Fibroblast of skin of scalp (primary cell): ENCODE data around the gene ATOH8. TPM values are rescaled to one million over a fixed set of nuclear protein-coding genes. Genes with fewer than 3 reads are reported as not detected.
"Not testable (repeated sequence)": the region's sequence is repeated elsewhere in the genome, so short reads cannot be mapped to it uniquely, and the experiment has no call there.

ENCODE experiments used
- DNase-seq: peaks from one replicate; pipeline ENCODE4 v3.0.0-alpha.2; 2013
- polyA plus RNA-seq, 2 experiments: library from polyadenylated mRNA; unstranded; fragments of 120-200 nt; gene quantifications; one replicate each; pipeline ENCODE4 v1.2.1, GENCODE V29; 2013; ENCODE audit not compliant: insufficient read length in 2 of 2

Gene ATOH8, protein sequence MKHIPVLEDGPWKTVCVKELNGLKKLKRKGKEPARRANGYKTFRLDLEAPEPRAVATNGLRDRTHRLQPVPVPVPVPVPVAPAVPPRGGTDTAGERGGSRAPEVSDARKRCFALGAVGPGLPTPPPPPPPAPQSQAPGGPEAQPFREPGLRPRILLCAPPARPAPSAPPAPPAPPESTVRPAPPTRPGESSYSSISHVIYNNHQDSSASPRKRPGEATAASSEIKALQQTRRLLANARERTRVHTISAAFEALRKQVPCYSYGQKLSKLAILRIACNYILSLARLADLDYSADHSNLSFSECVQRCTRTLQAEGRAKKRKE
- 47.9 TPM for polyA plus RNA-seq (2013, experiment 1 of 2; ENCODE audit: insufficient read length)
- 41.6 TPM for polyA plus RNA-seq (2013, experiment 2 of 2; ENCODE audit: insufficient read length)

DNA sequence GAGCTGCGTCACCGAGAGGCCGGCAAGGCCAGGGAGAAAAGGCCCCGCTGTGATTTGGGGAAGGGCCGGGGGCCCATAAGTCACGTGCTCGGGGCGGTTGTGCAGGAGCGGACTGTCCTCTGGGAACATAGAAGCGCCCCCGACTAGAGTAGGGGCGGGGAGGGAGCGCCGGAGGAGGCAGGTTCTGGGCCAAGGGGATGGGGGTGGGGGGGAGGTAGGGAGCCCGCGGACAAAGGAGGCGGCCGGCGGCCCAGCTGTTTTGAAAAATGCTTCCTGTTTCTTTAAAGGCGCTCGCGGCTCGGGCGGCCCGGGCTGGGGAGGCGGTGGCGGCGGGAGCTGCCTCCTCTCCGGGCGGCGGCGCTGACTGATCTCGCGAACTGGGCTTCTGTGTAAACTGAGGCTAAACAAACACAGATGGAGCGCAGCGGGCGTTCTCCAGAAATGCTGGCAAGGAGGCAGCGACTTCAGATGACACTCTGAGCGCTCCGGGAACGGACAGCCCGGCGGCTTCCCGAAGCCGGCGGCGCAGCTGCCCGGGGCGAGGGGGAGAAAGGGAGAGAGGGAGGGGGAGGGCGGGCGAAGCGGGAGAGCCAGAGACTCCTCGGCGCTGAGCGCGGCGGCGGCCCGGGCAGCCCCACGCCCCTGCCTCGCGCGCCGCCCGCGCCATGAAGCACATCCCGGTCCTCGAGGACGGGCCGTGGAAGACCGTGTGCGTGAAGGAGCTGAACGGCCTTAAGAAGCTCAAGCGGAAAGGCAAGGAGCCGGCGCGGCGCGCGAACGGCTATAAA lies at the start of gene ATOH8:
Gene ATOH8 (plus strand): TSS at position 467 of the 788 bp plus-strand sequence. CDS start 199 bp downstream, at position 666.
- DNase-seq = peak; percentile 80

DNA sequence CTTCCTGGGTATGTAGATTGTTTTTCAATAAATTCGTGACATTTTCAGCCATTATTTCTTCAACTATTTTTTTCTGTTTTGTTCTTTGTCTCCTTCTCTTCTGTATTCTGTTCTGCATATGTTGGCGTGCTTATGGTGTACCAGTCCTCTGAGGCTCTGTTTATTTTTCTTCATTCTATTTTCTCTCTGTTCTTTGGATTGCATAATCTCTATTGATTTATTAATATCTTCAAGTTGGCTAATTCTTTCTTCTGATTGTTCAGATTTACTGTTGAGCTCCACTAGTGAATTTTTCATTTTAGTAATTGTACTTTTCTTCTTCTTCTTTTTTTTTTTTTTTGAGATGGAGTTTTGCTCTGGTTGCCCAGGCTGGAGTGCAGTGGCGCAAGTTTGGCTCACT lies 49.8 kb upstream of the ATOH8 start:
- no peak for DNase-seq

DNA sequence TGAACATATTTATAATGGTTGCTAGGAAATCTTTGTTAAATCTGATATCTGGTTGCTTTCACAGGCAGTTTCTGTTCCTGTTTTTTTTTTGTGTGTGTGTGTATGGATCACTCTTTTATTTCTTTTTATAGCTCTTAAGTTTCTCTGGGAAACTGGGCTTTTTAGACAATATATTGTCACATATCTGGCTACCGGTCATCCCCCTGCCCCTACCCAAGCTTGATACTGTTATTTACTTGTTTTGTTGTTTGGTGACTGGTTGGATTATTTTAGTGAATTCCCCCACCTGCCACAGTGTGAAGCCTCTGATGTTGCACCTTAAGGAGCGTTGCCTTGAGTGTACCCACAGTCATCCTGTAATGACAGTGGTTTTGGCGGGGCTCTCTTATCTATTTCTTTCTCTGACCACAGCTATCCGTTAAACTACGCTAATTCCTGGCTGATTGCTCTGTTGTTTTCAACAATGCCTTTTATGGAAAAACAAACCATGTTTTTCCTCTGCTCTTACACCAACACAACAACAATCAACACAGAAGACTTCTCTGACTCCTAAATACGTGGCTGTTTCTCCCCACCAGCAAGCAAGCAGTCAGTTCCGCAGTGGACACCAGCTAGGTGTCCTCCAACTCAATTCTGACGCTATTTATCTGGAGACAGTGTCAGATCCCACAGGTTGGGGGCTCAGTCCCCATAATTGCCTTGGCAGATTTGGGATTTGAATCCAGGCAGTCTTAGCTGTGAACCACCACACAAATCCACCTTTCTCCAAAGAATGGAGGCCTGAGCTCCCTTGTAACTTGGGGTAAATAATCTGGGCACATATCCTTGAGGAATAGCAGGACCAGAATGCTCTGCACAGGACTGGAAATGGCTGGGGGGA lies 48.8 kb upstream of the ATOH8 start:
- DNase-seq = no peak

DNA sequence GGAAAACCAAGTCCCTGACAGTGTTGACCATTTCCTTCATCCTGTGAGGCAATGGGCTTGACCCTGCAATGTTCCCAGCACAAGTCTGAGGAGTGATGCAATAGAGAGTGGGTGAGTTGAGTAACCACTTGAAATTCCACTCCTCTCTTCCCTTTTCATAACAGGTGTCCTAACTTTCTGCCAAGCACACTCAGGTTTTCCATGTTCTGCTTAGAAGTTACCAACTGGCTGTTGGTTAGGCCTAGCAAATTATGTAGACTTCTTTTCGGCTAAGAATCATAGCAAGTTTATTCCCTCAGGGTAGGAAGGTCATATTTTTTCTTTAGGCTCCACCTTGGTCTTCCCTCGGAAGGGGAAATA lies 48.1 kb upstream of the ATOH8 start:
- DNase-seq = peak; percentile 58

DNA sequence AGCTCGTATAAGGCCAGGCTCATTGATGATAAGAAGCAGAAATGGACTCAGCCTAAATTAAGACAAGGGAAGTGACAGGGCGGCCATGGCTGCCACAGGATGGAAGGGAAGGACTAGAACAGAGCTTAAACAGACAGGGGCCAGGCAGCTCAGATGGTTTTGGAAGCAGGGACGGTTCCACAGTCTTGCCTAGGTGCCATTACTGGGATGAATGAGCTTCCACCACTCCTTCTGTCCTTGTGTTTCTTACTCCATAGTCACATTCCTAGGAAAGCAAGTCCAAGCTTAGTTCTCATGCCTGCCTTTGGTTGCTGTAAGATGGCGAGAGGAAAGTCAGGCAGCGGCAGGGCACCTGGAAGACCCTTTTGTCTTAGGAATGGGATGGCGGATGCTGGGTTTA lies 47.7 kb upstream of the ATOH8 start:
- no peak for DNase-seq

DNA sequence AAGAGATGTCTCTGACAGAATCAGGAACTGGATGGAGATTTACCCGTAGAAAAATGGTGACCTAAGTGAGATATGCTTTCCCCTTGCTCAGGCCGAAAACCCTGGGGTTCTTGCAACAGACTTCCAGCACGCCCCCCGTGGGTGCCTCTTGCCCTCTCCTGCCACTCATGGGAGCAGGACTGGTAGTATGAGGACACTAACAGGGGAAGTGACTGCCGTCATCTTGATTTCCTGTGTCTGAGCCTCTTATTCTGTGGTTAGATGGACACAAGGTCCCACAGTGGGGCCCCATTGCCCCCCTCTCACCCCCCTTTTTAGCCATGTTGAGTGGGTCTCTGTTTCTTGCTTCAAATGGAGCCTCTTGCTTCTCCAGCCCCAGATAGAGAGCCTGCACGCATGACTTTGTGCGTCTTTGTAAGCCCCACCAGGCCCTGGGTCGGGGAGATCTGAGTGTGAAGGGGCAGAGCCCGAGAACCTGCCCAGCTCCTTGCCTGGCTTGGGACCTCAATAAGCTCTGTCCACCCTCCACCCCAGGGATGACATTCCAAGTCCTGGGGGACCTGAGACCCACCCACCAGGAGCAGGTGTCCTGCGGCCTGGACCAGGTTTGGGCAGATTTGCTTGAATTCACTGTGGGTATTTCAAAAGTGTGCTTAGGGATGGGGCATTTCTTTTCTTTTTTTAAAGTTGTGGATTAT lies 47.0 kb upstream of the ATOH8 start:
- DNase-seq = no peak

DNA sequence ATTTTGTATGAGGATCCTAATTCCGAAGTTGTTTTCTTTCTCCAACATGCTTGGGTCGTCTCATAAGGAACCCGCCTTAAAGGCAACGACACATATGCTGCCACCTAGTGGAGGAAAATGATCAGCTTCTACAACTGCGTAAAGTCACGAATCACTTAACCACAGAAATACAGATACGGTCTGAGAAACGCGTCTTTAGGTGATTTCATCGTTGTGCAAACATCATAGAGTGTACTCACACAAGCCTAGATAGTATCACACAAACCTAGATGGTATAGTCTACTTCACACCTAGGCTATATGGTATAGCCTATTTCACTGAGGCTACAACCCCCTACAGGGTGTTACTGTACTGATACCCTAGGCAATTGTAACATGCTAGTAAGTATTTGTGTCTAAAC lies 46.5 kb upstream of the ATOH8 start:
- peak; percentile 82 for DNase-seq

DNA sequence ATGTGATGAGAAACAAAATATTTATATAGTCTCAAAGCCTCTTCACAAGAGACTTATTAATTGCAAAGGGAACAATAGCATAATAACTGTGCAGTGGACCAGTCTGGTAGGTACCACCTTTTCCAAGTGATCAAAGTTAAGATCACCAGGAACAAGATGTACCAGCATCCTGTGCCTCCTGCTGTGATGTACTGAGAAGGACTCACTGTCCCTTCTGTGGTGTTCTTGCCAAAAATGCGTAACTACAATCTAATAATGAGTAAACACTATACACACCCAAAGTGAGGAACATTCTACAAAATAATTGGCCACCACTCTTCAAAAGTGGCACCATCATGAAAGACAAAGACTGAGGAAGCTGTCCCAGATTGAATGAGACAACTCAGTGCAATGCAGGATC lies 45.1 kb upstream of the ATOH8 start:
- no peak for DNase-seq

DNA sequence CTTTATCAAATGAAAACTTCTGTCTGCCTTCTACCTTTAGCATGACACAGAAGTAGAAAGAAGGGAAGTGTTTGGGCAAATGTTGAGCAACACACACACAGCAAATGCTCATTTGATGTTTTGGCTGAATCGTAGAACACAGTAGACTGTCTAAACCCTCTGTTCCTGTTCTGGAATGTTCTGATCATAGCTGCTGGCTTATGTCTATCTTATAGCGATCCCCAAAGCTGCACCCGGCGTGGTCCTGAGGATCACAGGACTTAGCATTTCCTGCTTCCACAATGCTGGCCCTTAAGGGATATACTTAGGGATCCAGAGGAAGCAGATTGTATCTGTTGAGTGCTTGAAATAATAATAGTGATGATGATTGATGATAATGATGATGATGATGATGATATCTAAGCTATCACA lies 44.4 kb upstream of the ATOH8 start:
- DNase-seq = no peak

DNA sequence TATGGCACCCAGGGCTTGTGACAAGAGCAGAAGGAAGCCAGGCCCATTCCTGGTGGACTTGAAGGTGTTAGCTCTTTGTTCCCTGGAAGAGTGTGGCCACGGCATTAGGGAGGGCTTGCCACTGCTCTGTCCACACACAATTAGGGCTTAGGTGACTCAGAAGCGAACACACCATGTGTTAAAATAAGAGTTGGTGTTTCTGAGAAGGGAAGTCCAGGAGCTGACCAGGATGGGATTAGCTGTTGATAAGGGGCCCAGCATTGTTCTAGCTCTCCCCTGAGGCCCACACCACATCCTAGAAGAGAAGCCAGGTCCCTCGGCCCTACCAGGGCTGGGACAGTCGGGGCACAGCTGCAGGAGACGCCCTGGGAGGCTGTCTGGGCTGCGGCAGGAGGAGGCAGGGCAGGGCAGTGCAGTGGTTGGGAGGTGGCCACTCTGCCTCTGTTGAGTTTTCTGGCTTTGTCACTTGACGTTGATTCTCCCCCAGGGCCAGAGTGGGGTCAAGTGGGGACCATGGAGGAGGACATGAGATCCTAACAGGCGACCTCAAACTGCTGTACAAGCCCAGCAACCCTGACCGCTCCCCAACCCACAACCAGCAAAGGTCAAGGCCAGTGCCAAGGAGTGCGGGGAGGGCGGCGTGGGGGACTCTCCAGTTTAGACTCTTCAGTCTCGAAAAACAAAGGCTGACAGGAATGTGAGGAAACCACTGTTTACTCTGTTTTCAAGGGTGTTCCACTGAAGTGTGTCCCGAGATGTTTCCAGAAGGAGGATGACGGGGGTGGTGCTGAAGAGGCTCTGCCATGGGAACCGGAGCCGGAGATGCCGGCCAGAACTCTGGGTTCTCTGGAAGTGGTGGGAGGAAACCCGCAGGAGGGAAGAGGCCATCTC lies 42.9 kb upstream of the ATOH8 start:
- DNase-seq = no peak

DNA sequence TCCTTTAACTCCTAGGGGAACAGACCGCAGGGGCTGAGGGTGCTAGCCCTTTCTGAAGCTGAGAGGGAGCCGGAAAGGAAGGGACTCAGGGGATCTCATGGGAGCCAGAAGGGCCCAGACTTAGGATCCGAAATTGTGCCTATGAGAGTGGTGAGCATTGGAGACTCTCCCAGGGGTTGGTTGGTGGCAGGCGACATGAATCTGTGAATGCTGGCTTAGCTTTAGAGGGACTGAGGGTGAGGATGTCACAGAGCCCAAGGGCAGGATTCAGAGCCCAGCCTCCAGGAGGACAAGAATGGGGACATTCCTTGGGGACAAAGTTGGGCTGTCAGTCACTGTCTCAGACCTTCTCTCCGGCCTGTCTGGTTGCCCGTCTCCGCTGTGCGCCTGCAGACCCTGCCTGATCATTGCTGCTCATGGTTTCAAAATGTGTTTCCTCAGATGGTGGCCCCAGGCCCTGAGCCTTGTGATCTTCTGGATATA lies 42.2 kb upstream of the ATOH8 start:
- no peak for DNase-seq

DNA sequence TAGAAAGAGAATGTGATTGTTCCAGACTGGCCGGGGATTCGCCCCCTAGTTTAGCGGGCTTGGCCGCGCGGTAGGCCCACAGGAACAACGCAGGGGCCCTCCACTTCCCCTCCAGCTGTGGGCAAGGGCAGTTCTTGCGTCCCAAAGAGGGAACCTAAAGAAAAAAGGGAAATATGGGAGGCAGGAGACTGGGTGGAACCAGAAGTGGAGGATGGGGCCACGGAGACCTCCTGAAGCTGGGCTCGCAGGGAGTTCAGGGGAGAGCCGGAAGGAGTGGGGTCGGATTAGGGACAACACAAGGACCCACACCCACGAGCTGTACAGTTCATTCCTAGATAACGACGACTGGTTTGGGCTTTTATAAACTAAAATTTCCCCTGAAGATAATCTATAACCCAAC lies 41.5 kb upstream of the ATOH8 start:
- DNase-seq = no peak

DNA sequence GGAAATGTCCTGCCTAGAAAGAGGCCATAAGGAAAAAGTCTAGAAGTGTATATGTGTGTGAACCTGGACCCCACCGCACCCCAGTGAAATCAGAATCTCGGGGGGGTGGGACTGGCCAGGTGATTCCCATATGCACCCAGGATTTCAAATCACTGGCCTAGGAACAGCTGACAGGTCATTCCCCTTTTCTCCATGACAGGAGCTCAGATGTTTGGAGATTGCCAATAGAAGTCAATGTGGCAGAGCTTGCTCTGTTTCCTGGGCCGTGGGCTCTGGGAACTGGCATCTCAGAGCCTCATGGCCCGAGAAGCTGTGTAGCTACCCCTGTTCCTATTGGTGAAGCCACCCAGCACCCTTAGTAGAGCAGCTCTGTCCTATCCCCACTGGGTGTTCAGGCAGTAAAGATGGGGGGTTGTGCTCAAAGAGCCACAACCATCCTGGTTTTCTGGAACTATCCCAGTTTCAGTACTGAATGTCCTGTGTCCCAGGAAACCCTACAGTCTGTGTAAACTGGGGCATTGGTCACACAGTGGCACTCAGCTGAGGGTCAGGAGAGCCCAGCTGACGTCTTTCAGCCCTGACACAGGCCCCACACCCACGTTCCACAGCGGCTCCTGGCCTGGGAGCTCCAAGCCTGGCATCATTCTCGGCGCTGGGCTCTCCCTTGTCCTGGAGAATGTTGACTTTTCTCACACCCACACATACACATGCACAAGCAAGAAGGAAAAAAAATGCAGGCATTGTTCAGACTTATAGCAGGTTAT lies 40.8 kb upstream of the ATOH8 start:
- DNase-seq = no peak

DNA sequence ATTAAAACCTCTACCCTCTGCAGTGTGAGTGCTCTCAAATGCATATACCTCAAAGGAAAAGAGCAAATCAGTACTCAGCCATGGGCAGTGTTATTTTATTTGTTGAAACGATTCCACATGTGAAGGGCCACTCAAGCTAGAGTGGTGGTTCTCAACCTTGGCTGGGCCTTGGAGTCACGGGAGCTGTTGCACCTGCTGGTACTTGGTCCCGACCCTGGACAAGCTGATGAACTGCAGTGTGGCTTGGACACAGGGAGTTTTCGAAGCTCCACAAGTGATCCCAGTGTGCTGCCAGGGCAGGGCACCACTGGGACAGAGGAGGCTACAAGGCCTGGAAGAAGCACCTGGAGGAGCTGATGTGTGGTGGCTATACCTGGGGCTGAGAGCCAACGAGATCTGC lies 40.0 kb upstream of the ATOH8 start:
- DNase-seq = no peak

DNA sequence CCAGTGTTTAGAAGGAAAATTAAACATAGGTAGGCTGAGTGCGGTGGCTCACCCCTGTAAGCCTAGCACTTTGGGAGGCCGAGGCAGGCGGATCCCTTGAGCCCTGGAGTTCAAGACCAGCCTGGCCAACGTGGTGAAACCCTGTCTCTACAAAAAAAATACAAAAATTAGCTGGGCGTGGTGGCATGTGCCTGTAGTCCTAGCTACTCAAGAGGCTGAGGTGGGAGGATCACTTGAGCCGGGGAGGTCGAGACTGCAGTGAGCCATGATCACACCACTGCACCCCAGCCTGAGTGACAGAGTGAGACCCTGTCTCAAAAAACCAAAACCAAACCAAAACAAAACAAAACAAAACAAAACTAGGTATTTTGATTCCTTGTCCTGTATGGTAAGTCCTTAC lies 39.4 kb upstream of the ATOH8 start:
- not testable (repeated sequence) for DNase-seq

DNA sequence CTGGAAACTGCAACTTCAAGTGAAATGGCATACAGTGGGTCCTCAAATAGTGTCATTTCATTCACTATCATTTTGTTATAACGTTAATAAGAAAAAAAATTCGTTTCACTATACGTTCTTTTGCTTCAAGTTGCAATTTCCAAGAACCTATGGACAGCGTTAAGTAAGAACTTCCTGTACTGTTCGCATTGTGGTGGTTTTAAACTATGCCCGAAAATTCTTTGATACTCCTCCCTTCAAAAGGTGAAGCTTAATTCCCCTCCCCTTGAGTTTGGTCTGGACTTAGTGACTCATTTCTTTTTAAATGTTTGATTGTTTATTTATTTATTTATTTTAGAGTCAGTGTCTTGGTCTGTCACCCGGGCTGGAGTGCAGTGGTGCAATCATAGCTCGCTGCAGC lies 39.0 kb upstream of the ATOH8 start:
- no peak for DNase-seq

DNA sequence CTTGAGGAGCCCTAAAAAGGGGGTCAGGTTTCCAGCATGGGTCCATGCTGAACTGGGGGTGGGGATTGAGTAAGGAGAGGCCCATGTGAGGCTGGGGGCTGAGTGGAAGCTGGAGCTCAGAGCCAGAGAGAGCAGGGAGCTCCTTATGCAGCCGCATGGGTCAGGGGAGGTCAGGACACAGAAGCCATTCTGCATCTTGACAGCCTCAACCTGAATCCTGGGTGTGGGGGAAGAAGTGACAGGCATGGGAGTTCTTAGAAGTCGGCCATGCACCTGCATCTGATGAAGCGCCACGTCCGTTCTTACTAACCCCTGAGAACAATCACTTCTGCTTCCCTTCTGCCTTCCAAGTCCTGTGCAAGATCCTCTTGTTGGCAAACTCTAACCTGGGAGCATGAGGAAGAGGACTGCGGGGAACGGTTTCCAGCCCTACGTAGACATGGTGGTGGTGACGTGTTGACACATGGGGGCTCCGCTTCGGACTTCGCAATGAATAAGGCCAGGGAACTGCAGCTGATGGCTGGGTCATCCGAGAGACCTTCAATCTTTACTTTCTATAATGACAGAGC lies 37.4 kb upstream of the ATOH8 start:
- no peak for DNase-seq

DNA sequence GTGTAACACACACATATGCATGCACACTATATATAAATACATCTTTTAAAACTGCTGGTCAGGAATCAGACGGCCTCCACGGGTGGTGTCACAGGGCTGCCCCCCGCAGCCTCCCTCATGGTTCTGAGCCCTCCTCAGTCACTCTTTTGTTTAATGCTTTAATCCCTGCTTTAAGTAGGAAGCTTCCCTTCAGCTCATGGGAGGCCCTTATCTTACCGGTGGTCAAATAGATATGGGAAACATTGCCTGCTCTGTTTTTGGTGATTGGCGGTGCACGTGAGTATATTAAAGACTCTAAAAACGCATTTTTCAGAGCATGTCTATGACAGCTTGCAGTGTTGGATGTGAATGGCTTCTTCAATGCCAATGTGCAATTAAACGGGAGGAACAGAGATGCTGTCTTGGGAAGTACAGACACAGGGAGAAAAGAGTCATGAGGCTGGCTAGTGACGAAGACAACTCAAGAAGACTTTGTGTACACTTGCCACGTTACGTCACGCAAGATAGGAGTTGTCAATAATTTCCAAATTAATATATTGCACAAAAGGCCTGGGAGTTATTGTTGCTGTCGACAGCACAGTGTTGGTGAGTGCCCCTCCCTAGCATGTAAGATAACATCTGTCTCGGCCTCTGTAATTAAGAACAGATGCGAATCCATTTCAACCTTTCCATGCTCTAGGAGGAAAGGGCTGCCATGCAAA lies 36.3 kb upstream of the ATOH8 start:
- DNase-seq = peak; percentile 85

DNA sequence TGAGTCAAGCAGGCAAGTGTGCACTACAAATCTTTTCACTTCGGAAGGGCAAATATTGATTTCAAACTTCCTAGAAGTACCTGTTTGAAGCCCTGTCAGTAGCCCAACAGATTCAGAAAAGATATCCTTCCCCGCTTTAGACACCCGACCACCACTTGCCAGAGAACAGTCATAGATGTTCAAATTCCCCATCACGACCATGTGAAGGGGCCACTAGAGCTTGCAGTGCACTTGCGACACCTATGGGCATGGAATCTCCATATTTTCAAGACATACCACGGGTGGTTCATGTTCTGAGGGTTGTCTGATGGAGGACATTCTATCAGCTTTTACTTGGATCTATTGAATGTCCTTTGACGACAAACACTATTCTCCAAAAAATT lies 35.8 kb upstream of the ATOH8 start:
- DNase-seq = no peak
